Muscle layer of colon (tissue), 2 donors: ENCODE data around the gene ARID3C.

Source experiments
- H3K27ac ChIP-seq: one replicate; pipeline ENCODE4 v1.7.0; 2013; ENCODE audit warnings: low read depth, mild to moderate bottlenecking, low read length, moderate library complexity
- H3K27me3 ChIP-seq, 2 donors: one replicate each; pipeline ENCODE4 v1.7.0; 2013; ENCODE audit warnings: low read length in 2 of 2, mild to moderate bottlenecking in 2 of 2; ENCODE audit not compliant: insufficient read depth in 2 of 2, control insufficient read depth in 1 of 2
- H3K36me3 ChIP-seq: one replicate; pipeline ENCODE4 v1.7.0; 2013; ENCODE audit warnings: mild to moderate bottlenecking, low read length; ENCODE audit not compliant: insufficient read depth
- H3K4me1 ChIP-seq: one replicate; pipeline ENCODE4 v1.7.0; 2013; ENCODE audit warnings: mild to moderate bottlenecking, low read length; ENCODE audit not compliant: insufficient read depth
- H3K4me3 ChIP-seq, 2 donors: one replicate each; pipeline ENCODE4 v1.7.0; 2013; ENCODE audit warnings: low read length in 2 of 2, low read depth in 1 of 2, mild to moderate bottlenecking in 1 of 2, moderate library complexity in 1 of 2
- H3K9ac ChIP-seq: one replicate; pipeline ENCODE4 v1.7.0; 2013; ENCODE audit warnings: low read length
- H3K9me3 ChIP-seq: one replicate; pipeline ENCODE4 v1.7.0; 2013; ENCODE audit warnings: mild to moderate bottlenecking, low read length
- donor health status: abdominal sarcoma.
- donor health status: Adenocarcinoma of cecum.

ARID3C gene

DNA sequence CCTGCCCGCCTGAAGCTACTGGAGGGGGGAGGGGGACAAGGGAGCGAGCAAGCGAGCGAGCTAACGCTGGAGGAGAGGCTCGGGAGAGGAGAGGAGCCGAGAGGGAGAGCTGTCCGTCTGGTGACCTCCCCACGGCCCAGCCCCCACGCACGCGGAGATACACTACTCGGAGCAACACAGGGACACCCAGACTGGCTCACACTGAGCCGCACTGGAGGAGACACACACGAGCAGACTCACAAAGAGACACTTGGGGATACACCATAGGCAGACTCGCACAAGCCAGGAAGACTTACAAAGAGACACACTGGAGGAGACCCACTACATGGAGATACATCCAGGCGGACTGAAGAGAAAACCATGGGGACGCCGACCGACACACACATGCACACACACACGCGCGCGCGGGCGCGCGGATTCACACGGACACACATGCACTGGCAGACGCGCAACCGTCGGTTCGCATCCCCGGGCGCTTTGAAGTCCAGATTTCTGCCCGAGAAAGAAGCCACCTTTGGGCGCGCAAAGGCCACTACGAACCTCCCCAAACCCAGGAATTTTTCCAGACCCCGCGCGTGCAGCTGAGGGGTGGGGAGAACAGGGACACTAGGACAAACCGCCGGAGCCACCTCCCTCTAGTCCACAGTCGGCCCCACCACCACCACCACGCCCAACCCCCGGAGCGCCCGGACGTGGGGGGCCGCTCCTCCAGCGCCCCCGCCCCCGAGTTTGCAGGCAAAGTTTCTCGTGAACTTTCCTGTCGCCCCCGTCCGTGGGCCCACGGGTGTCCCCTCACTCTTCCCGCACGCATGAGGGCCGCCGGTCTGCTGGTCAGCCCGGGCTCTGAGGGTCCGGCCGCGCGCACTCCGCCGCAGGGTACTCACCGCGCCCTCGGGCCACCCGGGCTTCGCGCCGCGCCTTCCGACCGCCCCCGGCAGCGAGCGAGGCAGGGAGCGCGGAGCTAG is 39.9 kb downstream of the ARID3C start:
- H3K9me3 ChIP-seq = no peaks in the 10 kb centered on the region
- no peak overlapping the region for H3K9ac ChIP-seq
- H3K4me3 ChIP-seq = peak overlapping the region; percentile 21 to 37
- no peak overlapping the region for H3K27ac ChIP-seq
- H3K4me1 ChIP-seq = peaks cover 17% of the 10 kb centered on the region
- H3K36me3 ChIP-seq = no peaks in the 10 kb centered on the region
- H3K27me3 ChIP-seq = peaks cover 26 to 63% of the 10 kb centered on the region in 2 donors

DNA sequence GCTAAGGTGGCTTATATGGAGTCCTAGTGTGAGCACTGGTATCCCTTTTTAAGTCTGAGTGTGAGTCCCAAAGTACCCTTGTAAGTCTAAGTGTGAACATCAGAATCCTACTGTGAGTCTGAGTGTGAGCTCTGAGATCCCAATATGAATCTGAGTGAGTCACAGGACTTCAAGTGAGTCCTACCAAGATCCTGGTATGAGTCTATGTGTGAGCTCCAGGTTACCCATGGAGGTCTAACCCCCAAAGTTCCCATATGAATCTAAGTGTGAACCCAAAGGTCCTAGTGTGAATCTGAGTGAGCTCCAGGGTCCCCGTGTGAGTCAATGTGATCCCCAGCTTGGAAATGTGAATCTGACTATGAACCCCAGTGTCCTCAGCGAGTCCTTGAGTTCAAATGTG is 41.6 kb downstream of the ARID3C start:
- H3K36me3 ChIP-seq = no peaks in the 10 kb centered on the region
- H3K27me3 ChIP-seq = peaks cover 26 to 70% of the 10 kb centered on the region in 2 donors
- peaks cover 10% of the 10 kb centered on the region for H3K4me1 ChIP-seq
- H3K9me3 ChIP-seq = no peaks in the 10 kb centered on the region
- no peak overlapping the region for H3K4me3 ChIP-seq
- H3K27ac ChIP-seq = no peak overlapping the region
- no peak overlapping the region for H3K9ac ChIP-seq

DNA sequence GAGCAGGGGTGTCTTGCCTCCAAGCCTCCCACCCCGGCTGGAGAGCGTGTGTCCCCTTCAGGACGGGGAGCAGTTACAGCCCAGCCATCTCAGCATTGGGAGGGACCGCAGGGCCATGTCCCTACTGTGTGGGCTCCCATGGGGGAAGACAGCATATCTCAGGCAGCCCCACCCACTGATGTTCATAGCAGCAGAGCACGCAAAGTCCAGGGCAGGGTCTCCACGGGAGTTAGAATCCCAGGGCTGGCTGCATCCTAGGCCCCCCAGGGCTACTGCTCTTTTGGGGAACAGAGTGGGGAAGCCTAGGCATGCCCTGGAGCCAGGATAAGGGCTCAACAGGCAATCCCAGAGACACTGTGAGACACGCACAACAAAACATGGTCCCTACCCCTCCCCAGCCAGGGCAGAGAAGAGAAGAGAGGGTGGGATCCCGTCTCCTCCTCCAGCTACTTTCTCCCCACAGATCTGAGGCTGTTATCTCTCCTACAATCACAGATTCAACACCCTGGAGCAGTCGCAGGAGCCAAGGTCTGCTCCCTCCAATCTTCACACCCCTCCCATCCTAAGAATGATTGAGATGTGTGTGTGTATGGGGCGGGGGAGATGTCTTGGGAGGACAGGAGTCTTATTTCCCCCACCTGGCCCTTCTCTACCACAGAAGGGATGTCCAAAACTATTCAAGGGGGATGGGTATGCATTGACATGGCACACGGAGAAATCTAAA is 42.8 kb downstream of the ARID3C start:
- peaks cover 26 to 65% of the 10 kb centered on the region in 2 donors for H3K27me3 ChIP-seq
- H3K27ac ChIP-seq = no peak overlapping the region
- H3K4me1 ChIP-seq = peaks cover 10% of the 10 kb centered on the region
- H3K9me3 ChIP-seq = no peaks in the 10 kb centered on the region
- no peak overlapping the region for H3K4me3 ChIP-seq
- no peak overlapping the region for H3K9ac ChIP-seq
- no peaks in the 10 kb centered on the region for H3K36me3 ChIP-seq

DNA sequence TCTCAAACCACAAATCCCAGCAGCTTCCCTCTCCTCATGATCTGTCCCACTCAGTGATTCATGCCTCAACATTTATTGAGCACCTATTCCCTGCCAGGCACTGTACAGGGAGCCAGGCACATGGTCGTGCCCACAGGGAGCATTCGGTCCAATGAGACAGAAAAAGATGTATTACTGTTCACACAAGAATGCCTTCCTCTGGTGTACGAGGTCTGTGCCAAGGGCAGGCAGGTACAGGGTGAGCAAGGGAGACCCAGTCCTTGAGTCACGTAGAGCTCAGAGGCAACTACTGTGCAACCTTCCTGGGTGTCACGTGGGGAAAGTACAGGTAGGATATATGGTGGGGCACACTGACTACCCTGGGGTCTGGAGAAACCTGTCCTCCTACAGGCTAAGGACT is 43.9 kb downstream of the ARID3C start:
- H3K4me1 ChIP-seq = peaks cover 10% of the 10 kb centered on the region
- no peaks in the 10 kb centered on the region for H3K9me3 ChIP-seq
- peaks cover 26 to 67% of the 10 kb centered on the region in 2 donors for H3K27me3 ChIP-seq
- H3K36me3 ChIP-seq = no peaks in the 10 kb centered on the region
- H3K9ac ChIP-seq = no peak overlapping the region
- no peak overlapping the region for H3K4me3 ChIP-seq
- H3K27ac ChIP-seq = no peak overlapping the region

DNA sequence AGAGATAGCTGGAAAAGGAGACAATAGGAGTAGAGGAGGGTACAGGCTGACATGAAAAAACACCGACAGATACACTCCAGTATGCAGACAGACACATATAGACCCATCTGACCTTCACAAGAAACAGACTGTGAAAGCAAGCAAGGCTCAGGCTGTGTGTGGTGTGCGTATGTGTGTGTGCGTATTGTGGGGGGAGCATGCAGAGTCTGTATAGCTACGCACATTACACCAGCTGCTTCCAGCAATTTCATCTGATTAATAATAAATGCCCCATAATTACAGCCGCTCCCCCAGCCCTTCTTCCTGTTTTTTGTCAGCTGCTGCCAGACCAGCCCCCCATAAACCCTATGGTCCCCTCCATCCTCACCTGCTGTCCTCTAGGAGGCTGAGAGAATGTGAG is 46.1 kb downstream of the ARID3C start:
- Histone ChIP-seq H3K9me3 (no peaks in the 10 kb centered on the region), H3K4me1 (peaks cover 4% of the 10 kb centered on the region), H3K36me3 (no peaks in the 10 kb centered on the region), H3K27ac (no peak overlapping the region), H3K4me3 (no peak overlapping the region), H3K9ac (no peak overlapping the region), H3K27me3 (peaks cover 26 to 73% of the 10 kb centered on the region in 2 donors)

DNA sequence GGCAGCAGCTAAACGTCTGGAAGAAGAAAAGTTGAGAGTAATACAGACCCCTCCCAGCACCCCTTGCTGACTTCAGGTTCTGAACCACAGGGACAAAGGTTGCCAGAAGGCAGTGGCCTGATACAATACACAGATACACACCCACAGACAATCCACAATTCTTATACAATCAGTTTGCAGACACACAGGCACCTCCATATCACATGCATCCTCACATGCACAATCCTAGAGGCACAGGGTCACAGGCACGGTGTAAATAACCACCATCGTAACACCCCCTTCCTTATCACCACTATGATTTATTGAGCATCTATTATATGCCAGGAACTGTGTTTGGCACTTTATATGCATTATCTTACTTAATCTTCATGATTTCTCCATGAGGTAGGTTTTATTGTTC is 47.5 kb downstream of the ARID3C start:
- Histone ChIP-seq H3K36me3 (no peaks in the 10 kb centered on the region), H3K9me3 (no peaks in the 10 kb centered on the region), H3K9ac (no peak overlapping the region), H3K27me3 (peaks cover 28 to 68% of the 10 kb centered on the region in 2 donors), H3K4me3 (no peak overlapping the region), H3K4me1 (peaks cover 4% of the 10 kb centered on the region), H3K27ac (no peak overlapping the region)

DNA sequence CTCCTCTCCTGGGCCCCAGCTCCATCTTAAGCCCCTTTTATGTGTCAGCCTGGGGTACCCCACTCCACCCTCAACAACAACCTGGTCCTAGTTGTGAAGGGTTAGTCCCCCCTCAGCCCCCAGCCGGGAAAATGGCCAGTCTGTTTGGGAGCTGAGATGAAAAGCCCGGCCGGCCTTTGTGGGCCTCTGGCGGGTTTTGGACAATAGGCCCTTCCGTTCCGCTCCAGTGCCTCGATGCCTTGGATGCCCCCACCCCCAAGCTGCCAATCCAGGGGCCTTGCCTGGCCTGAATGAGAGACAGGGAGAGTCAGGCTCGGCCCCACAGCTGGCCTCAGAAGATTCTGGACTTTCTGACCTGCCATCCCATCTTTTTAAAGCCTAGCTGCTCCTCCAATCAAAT is 48.5 kb downstream of the ARID3C start:
- Histone ChIP-seq H3K4me1 (peaks cover 4% of the 10 kb centered on the region), H3K9ac (no peak overlapping the region), H3K27me3 (peaks cover 28 to 58% of the 10 kb centered on the region in 2 donors), H3K36me3 (no peaks in the 10 kb centered on the region), H3K4me3 (no peak overlapping the region), H3K27ac (no peak overlapping the region), H3K9me3 (no peaks in the 10 kb centered on the region)

DNA sequence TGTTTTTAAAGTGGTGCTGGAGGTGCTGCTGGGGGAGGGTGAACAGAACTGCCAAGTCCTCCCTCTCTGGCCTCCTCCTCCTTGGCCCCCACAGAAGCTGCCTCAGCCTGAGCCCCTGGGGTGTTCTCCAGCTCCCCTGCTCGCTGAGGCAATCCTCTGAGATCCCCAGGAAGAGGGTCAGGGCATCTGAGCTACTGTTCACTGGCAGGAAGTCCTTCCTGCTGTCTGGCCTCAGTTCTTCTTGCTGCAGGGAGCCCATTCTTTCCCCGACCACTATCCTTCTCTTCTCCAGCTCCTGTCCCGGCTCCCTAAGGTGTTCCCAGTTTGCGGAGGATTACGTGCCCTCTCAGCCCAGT is 49.1 kb downstream of the ARID3C start:
- no peaks in the 10 kb centered on the region for H3K9me3 ChIP-seq
- H3K27me3 ChIP-seq = peaks cover 25 to 53% of the 10 kb centered on the region in 2 donors
- no peaks in the 10 kb centered on the region for H3K36me3 ChIP-seq
- no peak overlapping the region for H3K4me3 ChIP-seq
- H3K4me1 ChIP-seq = peaks cover 4% of the 10 kb centered on the region
- H3K9ac ChIP-seq = no peak overlapping the region
- H3K27ac ChIP-seq = no peak overlapping the region

DNA sequence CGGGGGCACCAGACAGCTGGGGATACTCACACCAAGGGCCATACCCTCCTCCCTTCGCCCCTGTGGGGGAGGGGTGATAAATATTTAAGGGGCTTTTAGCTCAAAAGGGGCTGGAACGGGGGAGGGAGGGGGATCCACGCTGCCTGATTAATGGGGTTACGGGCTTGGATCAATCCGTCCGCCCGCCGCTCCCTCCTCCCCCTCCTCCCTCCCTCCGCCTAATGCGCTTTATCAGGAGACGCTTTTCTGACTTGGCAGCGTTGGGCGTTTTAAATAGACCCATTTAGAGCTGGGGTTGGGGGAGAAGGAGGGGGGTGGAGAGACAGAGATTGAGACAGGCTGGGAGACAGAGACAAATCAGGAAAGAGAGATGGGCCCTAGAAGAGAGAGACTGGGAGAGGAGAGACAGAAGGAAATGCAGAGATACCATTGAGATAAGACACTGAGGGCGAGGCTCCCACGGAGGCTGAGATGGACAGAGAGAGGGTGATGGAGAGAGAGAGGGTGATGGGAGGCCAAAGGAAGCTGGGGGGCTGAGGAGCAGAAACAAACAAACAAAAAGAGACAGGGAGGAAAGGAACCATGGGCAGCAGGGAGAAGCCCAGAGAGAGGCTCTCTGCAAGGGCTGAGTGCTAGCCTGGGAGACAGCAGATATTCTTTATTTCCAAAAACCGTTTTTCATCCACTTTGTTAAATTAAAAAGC is 49.6 kb downstream of the ARID3C start:
- H3K9ac ChIP-seq = no peak overlapping the region
- no peaks in the 10 kb centered on the region for H3K36me3 ChIP-seq
- no peak overlapping the region for H3K27ac ChIP-seq
- no peaks in the 10 kb centered on the region for H3K9me3 ChIP-seq
- no peak overlapping the region for H3K4me3 ChIP-seq
- peaks cover 4% of the 10 kb centered on the region for H3K4me1 ChIP-seq
- H3K27me3 ChIP-seq = peaks cover 20 to 47% of the 10 kb centered on the region in 2 donors

DNA sequence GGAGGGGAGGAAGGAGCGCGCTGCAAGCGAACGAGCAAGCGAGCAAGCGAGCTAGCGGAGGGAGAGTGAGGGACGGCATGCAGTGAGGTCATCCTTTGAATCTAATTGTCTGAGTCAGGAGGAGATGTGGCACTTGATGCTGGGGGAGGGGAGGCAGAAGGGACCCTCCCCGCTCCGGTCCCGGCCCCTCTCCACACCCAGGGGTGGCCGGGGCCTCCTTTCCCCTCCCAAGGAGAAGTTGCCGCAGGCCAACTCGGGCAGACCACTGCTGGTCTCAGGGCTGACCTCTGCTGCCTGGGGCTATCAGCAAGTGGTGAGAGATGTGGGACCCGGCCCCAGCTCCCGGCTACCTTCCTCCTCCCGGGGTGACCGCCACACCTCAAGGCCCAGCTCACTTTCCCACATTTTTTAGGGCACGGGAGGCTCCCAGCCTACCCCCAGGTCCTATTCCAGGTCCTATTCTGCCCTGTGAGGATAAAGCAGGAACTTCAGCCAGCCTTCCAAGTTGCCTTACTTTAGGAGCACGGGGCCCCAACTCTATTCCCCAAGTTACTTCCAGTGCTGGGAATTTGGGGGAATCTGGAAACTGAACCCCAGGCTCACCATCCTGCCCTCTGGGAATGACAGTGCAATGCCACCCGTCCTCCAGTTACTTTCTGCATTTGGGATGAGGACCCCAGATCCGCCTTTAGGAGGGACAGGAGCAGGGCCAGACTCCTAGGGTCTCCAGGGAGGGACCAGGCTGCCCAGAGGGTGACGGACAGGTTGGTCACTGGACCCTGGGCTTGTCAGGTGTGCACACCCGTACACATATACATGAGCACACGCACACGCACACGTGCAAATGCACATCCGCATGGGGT is 50.4 kb downstream of the ARID3C start:
- Histone ChIP-seq H3K27ac (no peak overlapping the region), H3K4me1 (peaks cover 4% of the 10 kb centered on the region), H3K36me3 (no peaks in the 10 kb centered on the region), H3K27me3 (peaks cover 19 to 40% of the 10 kb centered on the region in 2 donors), H3K9ac (no peak overlapping the region), H3K9me3 (no peaks in the 10 kb centered on the region), H3K4me3 (no peak overlapping the region)
